Right lung (tissue), 5 donors: ENCODE data around the gene ADGRA1. TPM values are rescaled to one million over a fixed set of nuclear protein-coding genes. Genes with fewer than 3 reads are reported as not detected.
"Not testable (repeated sequence)": the region's sequence is repeated elsewhere in the genome, so short reads cannot be mapped to it uniquely, and the experiment has no call there.

Source experiments
- DNase-seq, 2 donors: peaks; one replicate each; pipeline ENCODE4 v3.0.0-alpha.2; 2013
- polyA plus RNA-seq, 5 donors: library from polyadenylated mRNA; unstranded; fragments of 120-200 nt; gene quantifications; one replicate each; pipeline versions ENCODE4 v1.2.1 to v1.2.3, GENCODE V29; 2013; ENCODE audit warnings: inconsistent platforms in 1 of 5, low replicate concordance in 1 of 5; ENCODE audit not compliant: insufficient read length in 5 of 5, insufficient read depth in 1 of 5

Gene ADGRA1
- polyA plus RNA-seq, 5 donors, result 0.08 to 0.28 (median 0.10) TPM; not detected in 1

GRCh38 chr10:133142523-133143199 is 54.9 kb downstream of the ADGRA1 start:
- DNase-seq, result no peak

- no peak for DNase-seq
Measured at GRCh38 chr10:133143200-133143533, 55.4 kb downstream of the ADGRA1 start.

- no peak for DNase-seq
Measured at GRCh38 chr10:133143546-133143945, 55.8 kb downstream of the ADGRA1 start.

- no peak for DNase-seq
Measured at GRCh38 chr10:133144771-133145170, 57.0 kb downstream of the ADGRA1 start.

GRCh38 chr10:133150226-133150625 is 62.5 kb downstream of the ADGRA1 start:
- DNase-seq, result no peak

GRCh38 chr10:133150656-133151055 is 62.9 kb downstream of the ADGRA1 start:
- DNase-seq, result no peak

GRCh38 chr10:133151071-133151470 is 63.3 kb downstream of the ADGRA1 start:
- not testable (repeated sequence) for DNase-seq

- DNase-seq, result no peak
Measured at GRCh38 chr10:133151543-133151972, 63.8 kb downstream of the ADGRA1 start.

- no peak for DNase-seq
Measured at GRCh38 chr10:133154411-133154810, 66.7 kb downstream of the ADGRA1 start.

GRCh38 chr10:133154996-133155778 is 67.5 kb downstream of the ADGRA1 start:
- no peak for DNase-seq

- no peak for DNase-seq
Measured at GRCh38 chr10:133156674-133157579, 69.2 kb downstream of the ADGRA1 start.

GRCh38 chr10:133157662-133158436 is 70.1 kb downstream of the ADGRA1 start:
- DNase-seq, result no peak

- no peak for DNase-seq
Measured at GRCh38 chr10:133158437-133158755, 70.7 kb downstream of the ADGRA1 start.

GRCh38 chr10:133158756-133159610 is 71.3 kb downstream of the ADGRA1 start:
- peak; percentile 38 to 47 for DNase-seq

GRCh38 chr10:133159611-133159949 is 71.9 kb downstream of the ADGRA1 start:
- no peak for DNase-seq

- peak in 1 of 2 donors; percentile 35 for DNase-seq
Measured at GRCh38 chr10:133159950-133160825, 72.5 kb downstream of the ADGRA1 start, which contains the start of gene KNDC1. Gene KNDC1 (plus strand): TSS chr10:133160219. CDS start chr10:133160468, 249 bp downstream.

GRCh38 chr10:133160826-133161471 is 73.2 kb downstream of the ADGRA1 start:
- no peak for DNase-seq

GRCh38 chr10:133161486-133162109 is 73.9 kb downstream of the ADGRA1 start:
- DNase-seq, result no peak
